SKM-1 treated with dmso at 0.1 percent for 144 hours (cell line): ENCODE results near the gene HIC2.
"Not testable (repeated sequence)": the region's sequence is repeated elsewhere in the genome, so short reads cannot be mapped to it uniquely, and the experiment has no call there.

Experiments
- DNase-seq: peaks from one replicate; lab custom pipeline; 2025; ENCODE audit not compliant: unreplicated experiment; lab: John Stamatoyannopoulos, UW

Gene HIC2

GRCh38 chr22:21434378-21435233, 17.4 kb downstream of the HIC2 start:
- not testable (repeated sequence) for DNase-seq

- not testable (repeated sequence) for DNase-seq
These were observed 19.0 kb downstream of the HIC2 start for GRCh38 chr22:21435998-21436810.

- not testable (repeated sequence) for DNase-seq
These were observed 20.8 kb downstream of the HIC2 start for GRCh38 chr22:21438013-21438412.

GRCh38 chr22:21440018-21440636, 23.0 kb downstream of the HIC2 start:
- DNase-seq, result not testable (repeated sequence)

- not testable (repeated sequence) for DNase-seq
These were observed 23.5 kb downstream of the HIC2 start for GRCh38 chr22:21440676-21441075.

GRCh38 chr22:21441170-21441569, 24.0 kb downstream of the HIC2 start:
- not testable (repeated sequence) for DNase-seq

- DNase-seq, result not testable (repeated sequence)
These were observed 25.0 kb downstream of the HIC2 start for GRCh38 chr22:21442123-21442522.

GRCh38 chr22:21442646-21443045, 25.5 kb downstream of the HIC2 start:
- DNase-seq, result not testable (repeated sequence)

- no peak for DNase-seq
These were observed 26.0 kb downstream of the HIC2 start for GRCh38 chr22:21443057-21443734.

GRCh38 chr22:21443735-21444421, 26.7 kb downstream of the HIC2 start:
- DNase-seq, result no peak

GRCh38 chr22:21444701-21445436, 27.7 kb downstream of the HIC2 start:
- no peak for DNase-seq

GRCh38 chr22:21445437-21446127, 28.4 kb downstream of the HIC2 start:
- no peak for DNase-seq

- no peak for DNase-seq
These were observed 29.1 kb downstream of the HIC2 start for GRCh38 chr22:21446128-21446826.

GRCh38 chr22:21446827-21447690, 29.9 kb downstream of the HIC2 start:
- DNase-seq, result no peak

- no peak for DNase-seq
These were observed 30.7 kb downstream of the HIC2 start for GRCh38 chr22:21447694-21448402.

- DNase-seq, result no peak
These were observed 31.7 kb downstream of the HIC2 start for GRCh38 chr22:21448627-21449416.
